K562 (cell line): ENCODE results near the gene PLEKHF1. TPM values are rescaled to one million over a fixed set of nuclear protein-coding genes. Genes with fewer than 3 reads are reported as not detected.

ENCODE experiments used
- ATAC-seq: fragments of 200-7000 bp; cut with Tn5 transposase; 3 replicates; pipeline ENCODE4 v1.9.1; 2020; ENCODE audit warnings: moderate library complexity
- BruUV-seq: library from RNA; stranded (reverse); fragments of 400-500 nt; replicated peaks from 2 replicates; lab custom pipeline; 2021; lab: Mats Ljungman, UMichigan
- CTCF ChIA-PET: fragments of 300-600 bp; formaldehyde crosslinking; extraction: SDS; loops from one replicate; lab custom pipeline; 2021; ENCODE audit warnings: low intra/inter-chr PET ratio; lab: Yijun Ruan, JAX
- POLR2A ChIA-PET: fragments of 300-600, 350-650 bp; sonication (Branson Sonifier 250); formaldehyde crosslinking; extraction: SDS; loops from one replicate; lab custom pipeline; 2021; ENCODE audit warnings: antibody characterized with exemption, inconsistent platforms; lab: Yijun Ruan, JAX
- DNase-seq, 4 experiments: peaks; one replicate each; pipeline versions ENCODE4 v3.0.0 to v3.0.0-alpha.2; 2011 to 2018; ENCODE audit warnings: low spot score in 3 of 4, mixed read lengths in 3 of 4; ENCODE audit errors: extremely low read depth in 1 of 4
- FAIRE-seq: peaks from 2 replicates; lab custom pipeline; 2011; peaks lifted over from hg19 to GRCh38; lab: Jason Lieb, UNC
- H2AFZ ChIP-seq: 2 replicates; pipeline ENCODE4 v1.6.0; 2011; ENCODE audit warnings: low read depth, low read length, control low read depth, inconsistent platforms
- H3K27ac ChIP-seq: fragments of 200-600 bp; 3 replicates; pipeline ENCODE4 v1.8.0; 2011; ENCODE audit warnings: low read depth, mild to moderate bottlenecking, control low read depth, inconsistent platforms, low read length, moderate library complexity, mixed read lengths; ENCODE audit errors: extremely low read depth
- H3K27me3 ChIP-seq, 2 experiments: fragments of 300-600 bp in 1 of 2; 2 replicates in 1 of 2; 3 replicates in 1 of 2; pipeline versions ENCODE4 v1.6.0 to v1.8.0; 2011; ENCODE audit warnings: inconsistent platforms in 2 of 2, low read length in 2 of 2, mild to moderate bottlenecking in 1 of 2, mixed read lengths in 1 of 2, moderate library complexity in 1 of 2; ENCODE audit not compliant: control insufficient read depth in 2 of 2, insufficient read depth in 2 of 2
- H3K36me3 ChIP-seq: fragments of 300-600 bp; 3 replicates; pipeline ENCODE4 v1.8.0; 2011; ENCODE audit warnings: mild to moderate bottlenecking, low read length, inconsistent platforms; ENCODE audit not compliant: control insufficient read depth, insufficient read depth
- H3K4me1 ChIP-seq, 2 experiments: fragments of 200-600 bp in 1 of 2; replicated peaks in 1 of 2; 2 replicates in 1 of 2; 3 replicates in 1 of 2; pipeline versions ENCODE4 v1.5.1 to v1.8.0; 2011; ENCODE audit warnings: inconsistent platforms in 2 of 2, low read length in 2 of 2, mild to moderate bottlenecking in 1 of 2, mixed read lengths in 1 of 2, moderate library complexity in 1 of 2; ENCODE audit not compliant: control insufficient read depth in 2 of 2, insufficient read depth in 2 of 2
- H3K4me2 ChIP-seq: 2 replicates; pipeline ENCODE4 v1.6.1; 2011; ENCODE audit warnings: low read length, control low read depth, inconsistent platforms, mixed read lengths; ENCODE audit not compliant: insufficient read depth
- H3K4me3 ChIP-seq: fragments of 200-600 bp; sonication (generic), shearing (Covaris generic); 2 replicates; pipeline ENCODE4 v1.5.1; 2016; ENCODE audit warnings: control low read depth, inconsistent platforms
- H3K79me2 ChIP-seq: fragments of 200-600 bp; 3 replicates; pipeline ENCODE4 v1.8.0; 2011; ENCODE audit warnings: low read length, inconsistent platforms; ENCODE audit not compliant: control insufficient read depth, insufficient read depth
- H3K9ac ChIP-seq, 2 experiments: 2 replicates each; pipeline versions ENCODE4 v1.6.0 to v1.6.1; 2011; ENCODE audit warnings: low read depth in 2 of 2, low read length in 2 of 2, control low read depth in 1 of 2, inconsistent platforms in 1 of 2, mild to moderate bottlenecking in 1 of 2, mixed read lengths in 1 of 2; ENCODE audit not compliant: insufficient read depth in 1 of 2
- H3K9me1 ChIP-seq: one replicate; pipeline ENCODE4 v1.6.0; 2011; ENCODE audit warnings: inconsistent platforms, mild to moderate bottlenecking, low read length, moderate library complexity; ENCODE audit not compliant: control insufficient read depth, insufficient read depth
- H3K9me3 ChIP-seq: replicated peaks from 2 replicates; pipeline ENCODE4 v1.5.1; 2011; ENCODE audit warnings: low read depth, low read length, inconsistent platforms; ENCODE audit not compliant: control insufficient read depth, insufficient read depth
- H4K20me1 ChIP-seq: replicated peaks from 2 replicates; pipeline ENCODE4 v1.6.1; 2011; ENCODE audit warnings: low read length, inconsistent platforms, mixed read lengths; ENCODE audit not compliant: control insufficient read depth, insufficient read depth
- BACH1 ChIP-seq: fragments of 200-800 bp; sonication (Bioruptor generic); IDR thresholded peaks from 2 replicates; pipeline ENCODE4 v1.6.1; 2016; ENCODE audit warnings: missing genetic modification characterization, missing compliant biosample characterization
- ETS2 ChIP-seq: IDR thresholded peaks from 2 replicates; pipeline ENCODE4 v1.6.1; 2016; ENCODE audit warnings: borderline replicate concordance, missing genetic modification characterization, mild to moderate bottlenecking, moderate library complexity, missing compliant biosample characterization; ENCODE audit not compliant: poor library complexity, severe bottlenecking
- MBD2 ChIP-seq: sonication (generic); IDR thresholded peaks from 2 replicates; pipeline ENCODE4 v1.6.1; 2016; ENCODE audit warnings: low read depth, borderline replicate concordance
- NCOR1 ChIP-seq: fragments of 450-650 bp; IDR thresholded peaks from 2 replicates; pipeline ENCODE4 v1.6.1; 2016; ENCODE audit warnings: mild to moderate bottlenecking, moderate library complexity
- NFE2 ChIP-seq: IDR thresholded peaks from 2 replicates; pipeline ENCODE4 v1.6.1; 2014; ENCODE audit warnings: antibody characterized with exemption, low read depth
- NR1H2 ChIP-seq: sonication (generic); formaldehyde crosslinking; IDR thresholded peaks from 2 replicates; pipeline ENCODE4 v1.4.0; 2020; ENCODE audit warnings: mild to moderate bottlenecking, missing genetic modification reagents
- SMARCE1 ChIP-seq: fragments of 450-650 bp; IDR thresholded peaks from 2 replicates; pipeline ENCODE4 v1.7.1; 2016; ENCODE audit warnings: mild to moderate bottlenecking
- ZC3H11A ChIP-seq: IDR thresholded peaks from 2 replicates; pipeline ENCODE4 v1.6.1; 2012; ENCODE audit warnings: low read depth, low read length, improper control_type of control experiment
- WGBS: fragments of 100-300 bp; shearing (Covaris generic); methylation state at CpG from one replicate; pipeline ENCODE4 v1.1.6; 2016; ENCODE audit warnings: low coverage, mixed read lengths; ENCODE audit not compliant: insufficient coverage; ENCODE audit errors: missing lambda C conversion rate; 5-methylcytosine and 5-hydroxymethylcytosine counted together
- in situ Hi-C: fragments of 300-500 bp; cut with MboI; formaldehyde crosslinking; loops from 4 replicates; pipeline ENCODE4 v1.15.0; 2018; ENCODE audit warnings: inconsistent platforms, mixed read lengths
- intact Hi-C: fragments of 100-400 bp; cut with micrococcal nuclease; formaldehyde crosslinking; loops from 2 replicates; pipeline ENCODE4 v1.14.2; 2022
- polyA plus RNA-seq, 8 experiments: library from polyadenylated mRNA; depleted of rRNA in 4 of 8; stranded (reverse) in 5 of 8; unstranded in 3 of 8; fragments of >200 nt; fragmentation: Nextera tagmentation in 2 of 8; fragmentation: Illumina TruSeq in 1 of 8; extraction: Ambion mirVana in 2 of 8; extraction: Trizol in 1 of 8; gene quantifications; 2 replicates each; pipeline versions ENCODE4 v1.2.1 to v1.2.3, GENCODE V29; 2011 to 2014; ENCODE audit warnings: inconsistent platforms in 1 of 8, missing spikeins in 1 of 8
- total RNA-seq, 7 experiments: library from RNA; depleted of rRNA in 6 of 7; stranded (reverse); fragments of >200 nt in 6 of 7; fragmentation: Illumina TruSeq in 2 of 7; extraction: Trizol in 2 of 7; gene quantifications; 2 replicates each; pipeline versions ENCODE4 v1.2.1 to v1.2.3, GENCODE V29; 2011 to 2021; ENCODE audit warnings: low replicate concordance in 1 of 7

Gene PLEKHF1
- total and polyA plus RNA-seq, 9 of the 15 experiments (the other 6 are each of a cell fraction or from before 2014, with no cell fraction given): 0.07 to 13.4 (median 3.9) TPM; not detected in 1

DNA sequence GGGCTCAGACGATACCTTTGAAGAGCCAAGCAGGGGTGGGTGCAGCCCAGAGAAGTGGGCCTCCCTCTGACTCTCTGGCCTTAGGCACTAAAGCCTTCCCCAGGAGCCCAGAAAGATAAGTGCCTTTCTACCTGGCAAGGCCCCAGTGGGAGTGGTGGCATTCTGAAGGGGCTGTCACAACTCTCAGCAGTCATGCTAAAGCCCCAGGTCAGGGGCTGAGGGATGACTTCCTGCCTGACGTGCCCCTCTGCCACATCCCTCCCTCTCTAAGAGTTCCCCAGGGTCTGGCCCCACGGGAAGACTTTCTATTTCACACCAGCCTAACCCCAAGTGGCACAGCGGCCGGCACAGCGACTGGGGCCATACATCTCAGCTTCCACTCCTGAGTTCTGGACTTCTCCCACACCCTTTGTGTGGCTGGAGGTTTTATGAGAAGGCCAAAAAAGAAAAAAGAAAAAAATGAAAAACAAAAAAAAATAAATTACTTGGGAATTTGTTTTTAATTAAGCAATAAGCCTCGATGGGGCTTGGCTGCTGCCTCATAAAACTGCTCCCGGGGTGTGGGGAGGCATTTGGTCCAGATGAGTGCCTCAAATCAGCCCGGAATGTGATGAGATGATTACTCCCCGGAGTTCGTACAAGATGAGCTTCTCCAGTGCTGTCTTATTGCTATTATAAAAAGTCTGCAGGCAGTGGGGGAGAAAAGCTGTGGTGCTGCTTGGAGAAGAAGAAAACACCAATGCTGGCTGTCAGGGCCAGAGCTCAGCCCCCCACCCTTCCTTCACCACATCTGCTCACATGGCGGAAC is 28.5 kb upstream of the PLEKHF1 start:
- no peaks in the 10 kb centered on the region for H4K20me1 ChIP-seq
- H3K79me2 ChIP-seq: no peaks in the 10 kb centered on the region
- no peak overlapping the region for H3K27ac ChIP-seq
- no peak for TF ChIP-seq NFE2
- no peak for TF ChIP-seq ETS2 (tag)
- no peak for TF ChIP-seq BACH1 (tag)
- TF ChIP-seq ZC3H11A: no peak
- TF ChIP-seq SMARCE1: no peak
- no peak for TF ChIP-seq NCOR1
- no peak for TF ChIP-seq NR1H2 (CRISPR knock-in tag)
- no peak for TF ChIP-seq MBD2
- TF ChIP-seq, all 486 proteins: peak for 0
- DNase-seq (no peak), FAIRE-seq (no peak), ATAC-seq (no peak)
- H3K4me3 ChIP-seq: no peak overlapping the region
- in situ Hi-C loops (no loop called here), intact Hi-C loops (no loop called here)
- no peak overlapping the region; a peak in 1 of 4 replicates for H3K9ac ChIP-seq
- 46% methylated on average over 9 of the region's 12 CpGs for WGBS
- no peaks in the 10 kb centered on the region for H3K27me3 ChIP-seq
- POLR2A ChIA-PET: no interaction called here
- no peaks in the 10 kb centered on the region for H3K4me1 ChIP-seq
- H2AFZ ChIP-seq: no peak overlapping the region
- no peaks in the 10 kb centered on the region for H3K36me3 ChIP-seq
- H3K4me2 ChIP-seq: no peak overlapping the region
- no TSS peak for BruUV-seq
- no peaks in the 10 kb centered on the region for H3K9me3 ChIP-seq
- CTCF ChIA-PET: no interaction called here
- H3K9me1 ChIP-seq: no peaks in the 10 kb centered on the region
